ENCODE measurements around the gene EIF4G3.
"Not testable (repeated sequence)": the region's sequence is repeated elsewhere in the genome, so short reads cannot be mapped to it uniquely, and the experiment has no call there.

EIF4G3 gene

DNA sequence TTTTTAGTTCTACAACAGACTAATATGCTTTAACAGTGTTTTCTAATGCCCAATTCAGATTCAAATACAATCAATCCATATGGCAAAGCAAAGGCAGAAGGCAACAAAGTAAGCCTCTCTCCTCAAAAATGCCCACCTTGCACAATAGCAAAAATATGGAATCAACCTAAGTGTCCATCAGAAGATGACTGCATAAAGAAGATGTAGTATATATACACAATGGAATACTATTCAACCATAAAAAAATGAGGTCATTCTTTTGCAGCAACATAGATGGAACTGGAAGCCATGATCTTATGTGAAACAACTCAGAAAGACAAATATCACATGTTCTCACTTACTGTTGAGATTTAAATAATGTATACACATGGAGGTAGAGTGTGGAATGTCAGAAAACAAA, 80.7 kb downstream of the EIF4G3 start:
- Histone ChIP-seq H3K36me3 (ENCODE audit: control insufficient read depth in 1 of 2, insufficient read depth in 2 of 2, low read depth in 1 of 2, low read length in 2 of 2) (peaks cover 4 to 7% of the 10 kb centered on the region in 2 experiments), H2BK120ac (ENCODE audit: low read depth, low read length) (no peak overlapping the region), H3K4me3 (ENCODE audit: insufficient read depth in 1 of 2, low read depth in 1 of 2, low read length in 2 of 2) (no peak overlapping the region), H3K23ac (ENCODE audit: low read length in 2 of 2) (no peak overlapping the region), H3K27ac (ENCODE audit: low read length, poor library complexity, severe bottlenecking) (no peak overlapping the region), H3K9ac (ENCODE audit: low read length) (no peak overlapping the region), H4K91ac (ENCODE audit: low read length) (no peak overlapping the region), H4K8ac (ENCODE audit: low read length) (no peak overlapping the region), H3K18ac (ENCODE audit: low read depth in 1 of 2, low read length in 2 of 2) (no peak overlapping the region), H2BK12ac (ENCODE audit: low read length in 2 of 2) (no peak overlapping the region), H3K4ac (ENCODE audit: low read depth in 1 of 2, low read length in 2 of 2) (no peak overlapping the region), H3K4me1 (ENCODE audit: control insufficient read depth, insufficient read depth, low read depth, low read length) (peaks cover 1% of the 10 kb centered on the region), H2BK15ac (ENCODE audit: low read depth, poor library complexity, severe bottlenecking) (no peak overlapping the region), H3K9me3 (ENCODE audit: control insufficient read depth, low read length) (no peaks in the 10 kb centered on the region), H2AK5ac (ENCODE audit: low read length, severe bottlenecking) (no peak overlapping the region), H2AFZ (ENCODE audit: low read depth, low read length) (no peak overlapping the region), H2BK5ac (ENCODE audit: low read depth, low read length, poor library complexity, severe bottlenecking) (no peak overlapping the region), H3K79me1 (replicated peaks; ENCODE audit: low read length, poor library complexity, severe bottlenecking) (peaks cover 11% of the 10 kb centered on the region), H3K14ac (ENCODE audit: low read length in 2 of 2) (no peak overlapping the region), H3K27me3 (ENCODE audit: control insufficient read depth in 1 of 2, insufficient read depth in 1 of 2, low read length in 2 of 2) (no peaks in the 10 kb centered on the region), H3K4me2 (ENCODE audit: low read length, poor library complexity, severe bottlenecking) (no peak overlapping the region)
- DNase-seq = no peak

DNA sequence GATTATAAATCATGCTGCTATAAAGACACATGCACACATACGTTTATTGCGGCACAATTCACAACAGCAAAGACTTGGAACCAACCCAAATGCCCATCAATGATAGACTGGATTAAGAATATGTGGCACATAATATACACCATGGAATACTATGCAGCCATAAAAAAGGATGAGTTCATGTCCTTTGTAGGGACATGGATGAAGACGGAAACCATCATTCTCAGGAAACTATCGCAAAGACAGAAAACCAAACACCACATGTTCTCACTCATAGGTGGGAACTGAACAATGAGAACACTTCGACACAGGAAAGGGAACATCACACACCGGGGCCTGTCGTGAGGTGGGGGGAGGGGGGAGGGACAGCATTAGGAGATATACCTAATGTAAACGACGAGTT, 82.4 kb downstream of the EIF4G3 start:
- H3K23ac ChIP-seq (ENCODE audit: low read length in 2 of 2); H2BK15ac ChIP-seq (ENCODE audit: low read depth, poor library complexity, severe bottlenecking); H3K9me3 ChIP-seq (ENCODE audit: control insufficient read depth, low read length); H3K18ac ChIP-seq (ENCODE audit: low read depth in 1 of 2, low read length in 2 of 2); H3K27me3 ChIP-seq (ENCODE audit: control insufficient read depth in 1 of 2, insufficient read depth in 1 of 2, low read length in 2 of 2); H3K4me1 ChIP-seq (ENCODE audit: control insufficient read depth, insufficient read depth, low read depth, low read length); H4K8ac ChIP-seq (ENCODE audit: low read length); H3K27ac ChIP-seq (ENCODE audit: low read length, poor library complexity, severe bottlenecking); H3K14ac ChIP-seq (ENCODE audit: low read length in 2 of 2); H2BK12ac ChIP-seq (ENCODE audit: low read length in 2 of 2); H3K79me1 ChIP-seq (replicated peaks; ENCODE audit: low read length, poor library complexity, severe bottlenecking); H2AFZ ChIP-seq (ENCODE audit: low read depth, low read length); H2BK120ac ChIP-seq (ENCODE audit: low read depth, low read length); H2BK5ac ChIP-seq (ENCODE audit: low read depth, low read length, poor library complexity, severe bottlenecking); H4K91ac ChIP-seq (ENCODE audit: low read length); DNase-seq; H3K4me3 ChIP-seq (ENCODE audit: insufficient read depth in 1 of 2, low read depth in 1 of 2, low read length in 2 of 2); H3K9ac ChIP-seq (ENCODE audit: low read length); H3K4me2 ChIP-seq (ENCODE audit: low read length, poor library complexity, severe bottlenecking); H3K4ac ChIP-seq (ENCODE audit: low read depth in 1 of 2, low read length in 2 of 2); H3K36me3 ChIP-seq (ENCODE audit: control insufficient read depth in 1 of 2, insufficient read depth in 2 of 2, low read depth in 1 of 2, low read length in 2 of 2); H2AK5ac ChIP-seq (ENCODE audit: low read length, severe bottlenecking): not testable (repeated sequence)
- WGBS = 100% methylated on average over 2 of the region's 9 CpGs

DNA sequence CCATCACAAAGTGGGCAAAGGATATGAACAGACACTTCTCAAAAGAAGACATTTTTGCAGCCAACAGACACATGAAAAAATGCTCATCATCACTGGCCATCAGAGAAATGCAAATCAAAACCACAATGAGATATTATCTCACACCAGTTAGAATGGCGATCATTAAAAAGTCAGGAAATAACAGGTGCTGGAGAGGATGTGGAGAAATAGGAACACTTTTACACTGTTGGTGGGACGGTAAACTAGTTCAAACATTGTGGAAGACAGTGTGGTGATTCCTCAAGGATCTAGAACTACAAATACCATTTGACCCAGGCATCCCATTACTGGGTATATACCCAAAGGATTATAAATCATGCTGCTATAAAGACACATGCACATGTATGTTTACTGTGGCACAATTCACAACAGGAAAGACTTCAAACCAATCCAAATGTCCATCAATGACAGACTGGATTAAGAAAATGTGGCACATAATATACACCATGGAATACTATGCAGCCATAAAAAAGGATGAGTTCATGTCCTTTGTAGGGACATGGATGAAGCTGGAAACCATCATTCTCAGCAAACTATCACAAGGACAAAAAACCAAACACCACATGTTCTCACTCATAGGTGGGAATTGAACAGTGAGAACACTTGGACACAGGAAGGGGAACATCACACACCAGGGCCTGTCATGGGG, 83.3 kb downstream of the EIF4G3 start:
- H4K91ac ChIP-seq (ENCODE audit: low read length); H3K14ac ChIP-seq (ENCODE audit: low read length in 2 of 2); H3K23ac ChIP-seq (ENCODE audit: low read length in 2 of 2); H2AK5ac ChIP-seq (ENCODE audit: low read length, severe bottlenecking); H3K27ac ChIP-seq (ENCODE audit: low read length, poor library complexity, severe bottlenecking); H3K4me1 ChIP-seq (ENCODE audit: control insufficient read depth, insufficient read depth, low read depth, low read length); H4K8ac ChIP-seq (ENCODE audit: low read length); H3K79me1 ChIP-seq (replicated peaks; ENCODE audit: low read length, poor library complexity, severe bottlenecking); H2BK12ac ChIP-seq (ENCODE audit: low read length in 2 of 2); H3K9ac ChIP-seq (ENCODE audit: low read length); DNase-seq; H2AFZ ChIP-seq (ENCODE audit: low read depth, low read length); H3K4me3 ChIP-seq (ENCODE audit: insufficient read depth in 1 of 2, low read depth in 1 of 2, low read length in 2 of 2); H3K27me3 ChIP-seq (ENCODE audit: control insufficient read depth in 1 of 2, insufficient read depth in 1 of 2, low read length in 2 of 2); H2BK15ac ChIP-seq (ENCODE audit: low read depth, poor library complexity, severe bottlenecking); H3K4ac ChIP-seq (ENCODE audit: low read depth in 1 of 2, low read length in 2 of 2); H2BK120ac ChIP-seq (ENCODE audit: low read depth, low read length); H3K9me3 ChIP-seq (ENCODE audit: control insufficient read depth, low read length); H2BK5ac ChIP-seq (ENCODE audit: low read depth, low read length, poor library complexity, severe bottlenecking); H3K4me2 ChIP-seq (ENCODE audit: low read length, poor library complexity, severe bottlenecking); H3K36me3 ChIP-seq (ENCODE audit: control insufficient read depth in 1 of 2, insufficient read depth in 2 of 2, low read depth in 1 of 2, low read length in 2 of 2); H3K18ac ChIP-seq (ENCODE audit: low read depth in 1 of 2, low read length in 2 of 2): not testable (repeated sequence)
- no CpG with 5 or more reads among the region's 2 CpGs for WGBS

DNA sequence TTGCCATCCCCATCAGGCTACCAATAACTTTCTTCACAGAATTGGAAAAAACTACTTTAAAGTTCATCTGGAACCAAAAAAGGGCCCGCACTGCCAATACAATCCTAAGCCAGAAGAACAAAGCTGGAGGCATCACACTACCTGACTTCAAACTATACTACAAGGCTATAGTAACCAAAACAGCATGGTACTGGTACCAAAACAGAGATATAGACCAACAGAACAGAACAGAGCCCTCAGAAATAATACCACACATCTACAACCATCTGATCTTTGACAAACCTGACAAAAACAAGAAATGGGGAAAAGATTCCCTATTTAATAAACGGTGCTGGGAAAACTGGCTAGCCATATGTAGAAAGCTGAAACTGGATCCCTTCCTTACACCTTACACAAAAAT, 84.2 kb downstream of the EIF4G3 start:
- not testable (repeated sequence) for H3K9ac ChIP-seq (ENCODE audit: low read length); H2AK5ac ChIP-seq (ENCODE audit: low read length, severe bottlenecking); H3K36me3 ChIP-seq (ENCODE audit: control insufficient read depth in 1 of 2, insufficient read depth in 2 of 2, low read depth in 1 of 2, low read length in 2 of 2); H2AFZ ChIP-seq (ENCODE audit: low read depth, low read length); H2BK15ac ChIP-seq (ENCODE audit: low read depth, poor library complexity, severe bottlenecking); H3K79me1 ChIP-seq (replicated peaks; ENCODE audit: low read length, poor library complexity, severe bottlenecking); DNase-seq; H3K4me2 ChIP-seq (ENCODE audit: low read length, poor library complexity, severe bottlenecking); H3K14ac ChIP-seq (ENCODE audit: low read length in 2 of 2); H3K4ac ChIP-seq (ENCODE audit: low read depth in 1 of 2, low read length in 2 of 2); H3K4me1 ChIP-seq (ENCODE audit: control insufficient read depth, insufficient read depth, low read depth, low read length); H3K18ac ChIP-seq (ENCODE audit: low read depth in 1 of 2, low read length in 2 of 2); H3K27ac ChIP-seq (ENCODE audit: low read length, poor library complexity, severe bottlenecking); H2BK120ac ChIP-seq (ENCODE audit: low read depth, low read length); H4K8ac ChIP-seq (ENCODE audit: low read length); H3K9me3 ChIP-seq (ENCODE audit: control insufficient read depth, low read length); H3K23ac ChIP-seq (ENCODE audit: low read length in 2 of 2); H3K4me3 ChIP-seq (ENCODE audit: insufficient read depth in 1 of 2, low read depth in 1 of 2, low read length in 2 of 2); H3K27me3 ChIP-seq (ENCODE audit: control insufficient read depth in 1 of 2, insufficient read depth in 1 of 2, low read length in 2 of 2); H2BK5ac ChIP-seq (ENCODE audit: low read depth, low read length, poor library complexity, severe bottlenecking); H2BK12ac ChIP-seq (ENCODE audit: low read length in 2 of 2); H4K91ac ChIP-seq (ENCODE audit: low read length)
- WGBS = 100% methylated on average over 1 of the region's 2 CpGs

Measured in mesenchymal stem cell (in vitro differentiated cells and primary cell).